Pons (tissue), 1 donor: ENCODE results near the gene SPC25.
"Not testable (repeated sequence)": the region's sequence is repeated elsewhere in the genome, so short reads cannot be mapped to it uniquely, and the experiment has no call there.

Experiments
- DNase-seq: peaks from one replicate; pipeline ENCODE4 v3.0.0-alpha.2; 2016; ENCODE audit warnings: low spot score

SPC25 gene, protein sequence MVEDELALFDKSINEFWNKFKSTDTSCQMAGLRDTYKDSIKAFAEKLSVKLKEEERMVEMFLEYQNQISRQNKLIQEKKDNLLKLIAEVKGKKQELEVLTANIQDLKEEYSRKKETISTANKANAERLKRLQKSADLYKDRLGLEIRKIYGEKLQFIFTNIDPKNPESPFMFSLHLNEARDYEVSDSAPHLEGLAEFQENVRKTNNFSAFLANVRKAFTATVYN

DNA sequence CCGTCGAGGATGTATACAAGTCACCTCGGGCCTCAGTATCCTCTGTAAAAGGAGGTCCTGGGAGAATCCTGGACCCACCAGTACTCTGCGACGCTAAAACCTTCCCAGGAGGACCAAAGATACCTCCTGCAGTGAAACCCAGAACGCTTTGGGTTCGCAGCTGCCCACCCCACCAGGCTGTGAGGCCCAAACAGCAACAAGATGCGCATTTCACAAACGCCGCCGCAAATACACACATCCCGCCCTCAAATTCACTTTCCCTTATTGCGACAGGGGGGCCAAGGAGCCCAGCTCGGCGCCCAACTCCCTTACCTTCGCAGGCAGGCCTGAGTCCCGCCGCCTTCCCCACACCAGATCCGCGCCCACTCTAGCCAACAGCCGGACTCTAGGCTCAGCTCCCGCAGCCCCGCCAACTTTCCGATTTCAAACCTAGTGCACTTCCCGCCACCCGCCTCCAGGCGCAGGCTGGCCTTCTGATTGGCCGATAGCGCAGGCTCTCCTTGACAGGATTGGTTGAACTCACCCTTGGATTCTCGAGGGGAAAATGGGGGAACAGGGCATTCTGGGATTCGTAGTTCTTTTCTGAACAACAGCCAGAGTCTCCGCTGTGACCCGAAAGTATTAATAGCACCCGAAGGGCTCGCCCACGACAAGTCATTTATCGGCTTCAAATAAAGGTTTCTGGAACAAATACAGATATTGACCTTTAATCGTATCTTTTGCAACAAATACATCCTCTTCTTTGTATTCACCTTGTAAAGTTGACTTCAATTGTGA, at the start of gene SPC25:
TSS of gene SPC25 (minus strand) at position 425 of the 777 bp plus-strand sequence. CDS start 911 bp downstream, outside the sequence.
- peak; percentile 90 for DNase-seq

DNA sequence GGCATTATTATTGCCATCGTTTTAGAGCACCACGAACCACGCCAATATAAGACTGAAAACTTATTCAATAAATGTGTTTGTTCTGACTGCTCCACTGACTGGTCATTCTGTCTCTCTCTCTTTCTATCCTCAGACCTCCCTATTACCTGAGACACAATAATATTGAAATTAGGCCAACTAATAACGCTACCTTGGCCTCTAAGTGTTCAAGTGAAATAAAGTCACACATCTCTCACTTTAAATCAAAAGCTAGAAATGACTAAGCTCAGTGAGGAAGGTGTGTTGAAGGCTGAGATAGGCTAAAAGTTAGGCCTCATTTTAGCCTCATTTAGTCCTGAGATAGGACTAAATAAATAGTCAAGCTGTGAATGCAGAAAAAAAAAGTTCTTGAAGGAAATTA, 49.7 kb upstream of the SPC25 start:
- DNase-seq = no peak

DNA sequence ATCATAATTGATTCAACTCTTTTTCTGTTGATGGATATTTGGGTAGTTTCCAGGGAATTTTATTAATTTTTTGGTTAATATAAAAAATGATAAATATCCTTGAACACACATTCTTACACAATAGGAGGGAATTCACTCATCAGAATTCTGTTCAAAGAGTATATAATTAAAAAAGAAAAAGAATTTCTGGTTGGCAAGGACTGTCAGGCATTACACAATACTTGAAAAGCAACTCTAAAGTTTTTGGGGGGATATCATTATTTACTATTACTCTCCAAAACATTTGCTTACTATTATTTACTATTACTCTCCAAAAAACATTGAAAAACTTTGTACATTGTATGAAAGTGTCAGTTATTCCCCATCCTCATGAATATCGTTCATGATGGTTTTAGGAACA, 48.8 kb upstream of the SPC25 start:
- no peak for DNase-seq

DNA sequence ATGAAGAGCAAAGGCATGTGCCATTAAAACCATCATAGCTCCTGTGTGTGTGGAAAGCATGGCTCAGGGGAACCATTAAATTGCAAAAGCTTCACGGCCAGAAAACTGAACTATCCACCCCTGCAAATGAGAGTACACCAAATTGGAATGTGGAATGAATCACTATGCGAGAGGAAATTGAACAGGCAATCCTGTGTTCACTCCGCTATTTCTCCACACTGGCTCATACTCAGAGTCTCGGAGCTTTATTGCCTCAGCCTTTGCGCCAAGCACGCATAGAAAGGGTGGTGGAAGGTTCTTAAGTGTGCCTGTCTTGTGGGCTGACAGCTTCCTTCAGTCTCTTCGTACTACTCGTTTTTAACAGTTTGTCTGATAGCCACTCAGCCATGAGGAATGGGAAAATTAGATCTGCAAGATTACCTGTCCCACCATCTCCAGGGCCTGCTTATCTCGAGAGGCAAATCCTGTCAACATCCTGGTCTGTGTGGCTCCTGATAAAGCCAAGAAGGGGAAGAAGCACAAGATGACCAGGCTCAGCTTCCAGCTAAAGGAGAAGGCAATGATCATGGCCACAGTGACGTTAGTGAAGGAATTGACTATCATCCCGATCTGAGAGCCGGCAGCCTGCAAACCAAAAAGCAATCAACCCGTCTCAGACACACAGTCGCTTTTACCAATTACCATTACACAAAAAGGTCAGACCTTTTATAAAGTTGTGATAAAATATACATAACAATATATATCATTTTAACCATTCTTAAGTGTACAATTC, 45.8 kb upstream of the SPC25 start:
- no peak for DNase-seq

DNA sequence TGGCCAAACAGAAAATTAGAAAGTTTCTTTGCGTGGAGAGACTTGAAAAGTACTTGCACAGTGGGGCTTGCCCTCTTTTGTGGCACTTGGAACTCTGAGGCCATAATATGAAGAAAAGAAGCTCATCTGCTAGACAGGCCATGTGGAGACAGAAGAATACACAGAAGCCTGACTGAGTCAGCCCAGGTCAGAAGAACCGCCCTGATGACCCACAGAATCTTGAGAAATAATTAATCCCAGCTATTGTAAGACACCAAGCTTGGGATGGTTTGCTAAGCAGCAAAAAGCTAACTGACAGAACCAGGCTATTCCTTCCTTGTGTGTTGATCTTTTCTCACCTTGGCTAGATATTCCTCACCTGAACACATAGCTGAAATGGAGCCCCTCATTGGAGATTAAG, 44.6 kb upstream of the SPC25 start:
- no peak for DNase-seq

DNA sequence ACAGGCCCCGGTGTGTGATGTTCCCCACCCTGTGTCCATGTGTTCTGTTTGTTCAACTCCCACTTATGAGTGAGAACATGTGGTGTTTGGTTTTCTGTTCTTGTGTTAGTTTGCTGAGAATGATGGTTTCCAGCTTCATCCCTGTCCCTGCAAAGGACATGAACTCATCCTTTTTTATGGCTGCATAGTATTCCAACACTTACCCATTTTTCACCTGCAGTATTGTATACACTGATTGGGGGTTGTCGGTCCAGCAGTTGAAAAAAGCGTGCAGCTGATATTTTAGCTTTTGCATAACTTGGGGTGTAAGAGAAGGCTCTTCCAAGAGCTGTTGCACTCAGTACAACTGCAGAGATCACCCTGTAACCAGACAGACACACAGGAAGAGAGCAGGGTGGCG, 41.9 kb upstream of the SPC25 start:
- not testable (repeated sequence) for DNase-seq

DNA sequence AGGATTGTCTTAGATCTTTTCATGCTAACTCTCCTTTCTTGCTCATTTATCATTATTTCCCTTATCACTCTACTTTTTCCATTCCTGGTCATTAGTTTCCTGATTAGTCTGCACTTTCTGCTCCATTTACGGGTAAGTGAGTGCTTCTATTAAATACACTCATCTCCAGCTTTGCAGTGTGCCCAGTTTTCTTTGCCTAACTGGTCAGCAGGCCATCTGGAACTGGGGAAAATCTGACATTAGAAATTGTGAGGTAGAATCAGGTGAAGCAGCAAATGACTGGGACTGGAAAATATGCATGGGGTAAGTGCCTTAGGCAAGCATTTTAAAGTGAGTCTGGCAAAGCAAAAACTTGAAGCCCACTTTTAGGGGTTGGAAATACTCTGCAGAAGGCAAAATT, 40.0 kb upstream of the SPC25 start:
- no peak for DNase-seq

DNA sequence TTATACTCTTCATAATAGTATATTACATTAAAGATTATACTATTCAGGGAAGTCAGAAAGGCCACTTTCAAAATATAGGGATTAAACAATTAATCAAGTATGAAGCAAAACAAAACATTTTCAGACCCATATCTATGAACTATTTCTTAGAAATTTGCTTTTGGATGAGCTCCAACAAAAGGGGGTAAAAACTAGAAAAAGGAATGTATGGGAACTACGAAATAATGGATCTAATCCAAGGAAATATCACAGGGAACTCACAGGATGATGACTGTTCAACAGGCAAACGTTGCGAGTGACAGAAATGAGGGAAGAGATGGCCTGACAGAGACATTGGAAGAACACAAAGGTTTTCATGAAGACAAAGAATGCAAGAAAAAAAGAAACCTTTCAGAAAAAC, 38.8 kb upstream of the SPC25 start:
- no peak for DNase-seq

DNA sequence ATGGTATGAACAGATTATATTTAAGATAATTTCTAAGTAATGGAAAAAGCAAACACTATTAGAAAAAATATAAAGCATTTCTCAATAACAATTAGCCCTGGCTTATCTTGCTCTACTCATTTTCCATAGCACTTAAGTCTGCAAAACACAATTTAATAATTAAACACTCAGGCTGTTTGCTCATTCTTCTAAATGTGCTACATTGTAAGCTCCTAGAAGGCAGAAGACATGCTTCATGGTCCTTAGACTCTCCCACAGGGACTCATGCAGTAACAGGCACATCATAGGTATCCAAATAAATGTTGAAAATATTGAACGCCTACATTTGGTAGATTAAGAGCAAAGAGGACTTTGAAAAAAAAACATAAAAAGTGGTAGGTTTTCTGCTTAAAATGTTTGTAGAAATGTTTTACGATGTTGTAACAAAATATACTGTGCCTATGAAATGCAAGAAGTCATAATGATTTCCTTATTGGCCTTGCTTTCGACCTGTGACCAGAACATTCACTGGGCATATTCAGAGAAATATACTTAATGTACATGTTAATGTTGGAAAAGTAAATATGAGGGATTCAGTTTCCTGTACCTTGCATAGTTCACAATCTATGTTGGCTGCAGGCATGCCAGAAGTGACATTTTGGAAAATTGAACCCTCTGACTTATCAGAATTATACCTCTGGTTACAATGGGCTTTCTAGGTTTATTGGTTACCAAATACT, 38.0 kb upstream of the SPC25 start:
- no peak for DNase-seq

DNA sequence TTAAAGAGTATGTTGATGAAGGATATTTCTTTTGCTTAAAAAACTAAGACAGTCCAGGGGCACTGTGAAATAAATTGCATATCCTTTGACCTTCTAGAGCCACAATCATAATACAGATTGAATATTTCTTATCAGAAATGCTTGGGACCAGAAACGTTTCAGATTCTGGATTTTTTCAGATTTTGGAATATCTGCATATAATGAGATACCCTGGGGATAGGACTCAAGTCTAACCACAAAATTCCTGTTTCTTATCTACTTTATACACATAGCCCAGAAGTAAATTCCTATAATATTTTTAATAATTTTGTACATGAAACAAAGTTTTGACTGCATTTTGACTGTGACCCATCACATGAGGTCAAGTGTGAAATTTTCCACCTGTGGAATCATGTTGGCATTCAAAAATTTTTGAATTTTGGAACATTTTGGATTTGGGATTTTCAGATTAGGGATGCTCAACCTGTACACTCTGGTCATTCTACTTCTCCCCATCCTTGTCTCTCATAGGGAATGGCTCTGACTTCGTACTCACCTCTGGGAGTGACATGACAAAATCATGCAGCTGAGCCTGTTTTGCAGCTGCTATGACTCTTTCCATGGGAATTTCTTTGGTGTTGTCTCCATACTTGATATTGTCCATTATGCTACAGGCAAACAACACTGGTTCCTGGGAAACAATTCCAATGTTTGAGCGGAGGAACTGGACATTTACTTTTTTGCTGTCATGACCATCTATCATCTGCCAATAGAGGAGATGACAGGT, 36.6 kb upstream of the SPC25 start:
- DNase-seq = no peak

DNA sequence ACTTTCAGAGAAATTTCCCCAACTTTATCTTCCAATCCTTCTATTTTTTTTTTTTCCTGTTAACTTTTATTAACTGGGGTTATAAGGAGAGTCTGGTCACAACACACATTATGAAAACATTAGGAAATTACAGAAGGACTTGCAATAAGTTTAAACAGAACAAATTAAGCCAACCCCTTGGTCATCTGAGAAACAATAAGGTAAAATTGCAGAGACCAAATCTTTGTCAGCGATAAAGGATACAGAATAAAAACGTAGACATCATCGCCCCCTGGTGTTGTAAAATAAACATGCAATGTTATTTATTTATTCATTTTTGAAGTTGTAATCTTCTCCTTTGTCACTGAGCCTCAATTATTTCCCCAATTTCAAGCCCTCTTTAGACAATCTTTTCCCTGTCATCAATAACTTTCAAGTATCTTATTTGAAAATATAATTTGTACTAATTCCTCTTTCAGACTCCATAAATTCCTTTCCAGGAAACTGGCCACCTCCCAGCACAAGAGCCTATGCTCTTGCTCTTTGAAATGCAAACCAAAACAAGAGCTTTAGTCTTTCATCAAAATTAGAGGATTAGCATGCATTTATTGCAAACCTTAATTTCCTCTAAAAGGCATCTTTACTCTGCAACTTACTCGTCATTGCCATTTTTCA, 30.4 kb upstream of the SPC25 start:
- peak; percentile 16 for DNase-seq

DNA sequence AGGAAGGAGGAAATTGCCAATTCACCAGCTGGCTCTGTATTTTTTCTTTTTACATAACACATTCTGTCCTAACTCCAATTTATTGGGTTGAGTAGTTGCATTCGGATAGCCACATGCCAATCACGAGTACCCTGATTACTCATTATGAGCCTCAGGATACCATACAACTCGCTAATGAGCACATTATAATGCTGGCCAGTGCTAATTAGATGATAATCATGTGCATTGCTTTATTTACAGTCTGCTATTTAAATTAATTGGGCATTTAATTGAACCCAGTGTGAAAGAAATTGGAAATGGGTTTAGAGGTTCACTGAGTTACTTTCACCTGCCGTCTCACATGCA, 26.1 kb upstream of the SPC25 start:
- no peak for DNase-seq

DNA sequence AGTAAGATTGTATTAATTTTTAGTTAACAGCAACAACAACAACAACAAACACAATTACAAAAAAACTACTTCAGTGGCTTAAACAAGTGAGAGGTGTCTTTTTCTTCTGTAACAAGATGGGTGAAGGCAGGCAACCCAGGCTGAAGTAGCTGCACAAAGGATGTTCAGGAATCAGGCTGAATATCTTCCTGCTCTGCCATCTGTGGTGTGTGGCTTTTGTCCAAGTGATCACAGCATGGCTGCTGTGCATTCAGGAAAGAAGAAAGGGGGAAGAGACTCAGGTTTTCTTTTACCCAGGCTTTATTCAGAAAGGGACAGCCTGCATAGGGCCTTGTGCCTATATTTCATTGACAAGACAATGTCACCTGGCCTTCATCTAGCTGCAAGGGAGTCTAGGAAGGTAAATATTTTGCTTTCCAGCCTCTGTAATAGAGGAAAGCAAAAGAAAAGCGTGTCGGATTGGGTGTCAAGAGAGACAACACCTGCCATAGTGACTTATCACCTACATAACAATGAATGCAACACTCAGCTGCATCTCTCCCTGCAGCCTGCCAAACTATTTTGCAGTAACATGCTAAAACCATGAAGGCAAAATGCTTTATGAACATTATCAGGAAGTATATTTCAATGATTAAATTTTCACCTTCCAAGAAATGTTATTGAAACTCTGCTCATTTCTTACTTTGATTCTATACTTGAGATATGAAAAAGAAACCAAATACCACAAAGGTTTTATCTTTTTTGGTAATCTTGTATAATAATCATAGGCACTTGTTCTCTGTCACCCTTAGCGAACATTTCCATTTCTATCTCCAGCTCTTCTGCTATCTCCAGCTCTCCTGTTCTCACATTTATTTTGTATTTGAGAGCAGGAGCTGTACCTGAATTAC, 25.5 kb upstream of the SPC25 start:
- no peak for DNase-seq

DNA sequence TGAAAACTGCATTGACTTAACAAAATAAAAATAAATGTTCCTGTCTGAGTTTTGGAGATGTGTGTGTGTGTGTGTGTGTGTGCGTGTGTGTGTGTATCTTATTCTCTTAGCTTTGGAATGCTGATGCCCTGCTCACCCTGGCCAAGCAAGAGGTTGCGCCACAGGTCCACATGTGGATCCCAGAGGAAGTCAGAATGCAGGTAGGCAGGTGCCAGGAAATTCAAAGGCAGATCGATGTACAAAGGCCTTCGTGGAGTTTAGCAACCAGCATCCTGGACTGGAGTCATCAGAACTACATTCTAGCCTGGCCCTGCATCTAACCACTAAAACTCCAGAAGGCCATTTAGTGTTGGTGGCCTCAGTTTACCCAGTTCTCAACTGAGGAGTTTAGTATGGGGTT, 23.3 kb upstream of the SPC25 start:
- DNase-seq = no peak

DNA sequence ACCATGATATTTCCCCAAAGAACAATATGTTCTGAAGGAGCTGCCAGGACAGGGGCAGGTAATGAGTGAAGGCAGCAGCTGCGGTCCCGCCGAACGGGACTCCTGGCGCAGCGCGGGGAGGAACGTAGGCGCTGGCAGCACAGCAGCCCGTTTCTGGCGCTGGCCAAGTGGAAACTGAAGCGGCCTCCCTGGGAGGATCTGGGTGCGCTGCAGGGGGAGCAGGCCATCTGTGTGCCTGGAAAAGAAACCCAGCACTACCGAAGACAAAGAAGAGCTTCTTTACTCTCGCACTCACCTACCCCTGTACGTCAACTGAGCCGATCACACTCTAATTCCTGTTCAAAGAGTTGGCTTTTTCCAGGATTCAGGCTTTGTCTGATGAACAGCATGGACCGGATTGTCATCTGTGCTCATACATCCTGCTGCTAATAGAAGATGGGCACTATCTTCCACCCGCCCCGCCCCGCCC, 22.7 kb upstream of the SPC25 start:
- peak; percentile 26 for DNase-seq

DNA sequence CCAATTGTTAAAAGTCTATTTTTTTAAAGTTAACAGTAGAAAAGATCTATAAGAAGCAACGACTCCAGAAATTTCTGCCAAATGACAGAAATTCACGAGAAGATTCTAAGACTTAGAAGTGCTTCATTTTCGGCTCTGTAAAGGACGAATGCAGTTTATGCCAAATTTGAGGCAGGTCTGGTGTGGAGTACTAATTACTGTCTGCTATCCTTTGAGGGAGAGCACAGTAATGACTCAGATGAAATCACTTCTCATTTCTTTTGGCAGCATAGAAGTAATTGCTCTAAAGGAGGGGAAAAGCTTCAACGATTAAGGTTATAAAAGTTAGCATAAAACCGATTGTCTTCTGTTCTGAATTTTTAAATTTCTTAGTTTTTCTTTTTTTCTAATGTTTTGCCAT, 22.2 kb upstream of the SPC25 start:
- DNase-seq = no peak

DNA sequence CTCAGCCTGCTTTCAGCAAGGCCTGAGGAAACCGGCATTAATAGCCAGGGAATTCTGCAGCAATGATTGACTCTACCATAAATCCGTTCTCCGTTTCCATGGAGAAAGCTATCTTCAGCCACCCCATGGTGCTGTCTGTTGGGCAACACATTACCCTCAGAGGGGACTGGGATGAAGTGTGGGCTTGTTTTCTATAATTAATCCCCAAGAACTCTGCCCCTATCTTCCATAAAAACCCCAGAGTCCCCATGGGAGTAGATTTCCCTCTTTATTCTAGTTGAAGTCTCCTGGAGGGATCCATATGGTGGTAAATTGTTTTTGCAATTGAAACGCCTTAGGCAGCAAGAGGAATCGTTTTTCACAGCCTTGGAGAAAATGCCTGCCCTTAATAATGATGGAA, 20.1 kb upstream of the SPC25 start:
- no peak for DNase-seq

DNA sequence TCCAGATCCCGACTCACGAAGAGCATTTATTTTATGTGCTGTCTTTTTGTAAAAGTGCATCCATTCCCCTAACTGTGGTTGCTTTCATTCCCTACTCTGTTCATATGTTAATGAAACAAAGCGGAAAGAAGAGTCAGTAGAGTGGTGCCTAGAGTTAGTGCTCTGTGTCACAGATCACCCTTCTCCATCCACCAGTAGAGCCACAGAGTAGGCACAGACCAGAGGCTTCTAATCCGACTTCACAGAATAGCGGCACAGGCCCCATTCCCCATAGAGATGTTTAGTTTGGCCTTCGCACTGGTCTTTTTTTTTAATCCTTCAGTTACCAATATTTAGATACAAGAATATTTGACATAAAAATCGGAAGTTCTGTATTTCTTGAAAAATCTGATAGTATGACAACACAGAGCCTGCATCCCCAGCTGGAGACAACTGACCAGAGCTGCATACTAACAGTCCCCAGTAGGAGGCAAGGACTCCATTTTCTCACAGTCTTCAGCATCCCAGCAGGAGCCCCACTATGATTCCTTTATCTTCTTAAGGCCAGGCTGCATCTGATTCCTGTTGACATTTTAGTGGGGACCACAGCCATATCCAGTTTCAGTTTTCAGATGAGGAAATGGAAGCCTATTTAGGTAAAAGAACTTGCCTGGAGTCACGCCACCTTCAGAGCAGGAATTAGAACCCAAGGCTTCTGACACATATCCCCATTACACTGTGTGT, 17.9 kb upstream of the SPC25 start:
- DNase-seq = no peak

DNA sequence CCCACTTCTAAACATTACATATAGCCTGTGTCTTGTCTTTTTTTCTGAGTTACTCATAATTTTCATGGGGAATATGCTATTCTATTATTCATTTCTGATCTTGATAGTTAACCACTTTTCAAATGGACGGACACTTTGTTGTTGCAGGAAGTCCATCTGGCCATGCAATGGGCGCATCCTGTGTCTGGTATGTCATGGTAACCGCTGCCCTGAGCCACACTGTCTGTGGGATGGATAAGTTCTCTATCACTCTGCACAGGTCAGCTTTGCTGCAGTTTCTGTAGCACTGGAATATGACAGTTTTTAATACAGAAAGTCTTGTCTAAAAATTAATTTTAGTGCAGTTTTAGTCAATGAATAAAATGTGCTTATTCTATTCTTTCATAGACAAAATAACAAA, 14.1 kb upstream of the SPC25 start:
- DNase-seq = no peak
